ENCODE data around the gene KLHL22.
"Not testable (repeated sequence)": the region's sequence is repeated elsewhere in the genome, so short reads cannot be mapped to it uniquely, and the experiment has no call there.

KLHL22 gene

GRCh38 chr22:20504293-20504922 is 8.8 kb upstream of the KLHL22 start:
- DNase-seq (ENCODE audit: low read depth): not testable (repeated sequence)

GRCh38 chr22:20503816-20504215 is 8.2 kb upstream of the KLHL22 start:
- DNase-seq (ENCODE audit: low read depth): no peak

- DNase-seq (ENCODE audit: low read depth): no peak
These were observed 4.2 kb upstream of the KLHL22 start for GRCh38 chr22:20499769-20500168.

- no peak for DNase-seq (ENCODE audit: low read depth)
These were observed 3.3 kb upstream of the KLHL22 start for GRCh38 chr22:20498913-20499312.

GRCh38 chr22:20497426-20497825 is 1.8 kb upstream of the KLHL22 start:
- no peak for DNase-seq (ENCODE audit: low read depth)

- DNase-seq (ENCODE audit: low read depth): peak; percentile 90
These were observed 476 bp upstream of the KLHL22 start for GRCh38 chr22:20495861-20496681.

- no peak for DNase-seq (ENCODE audit: low read depth)
These were observed 4.2 kb downstream of the KLHL22 start for GRCh38 chr22:20491346-20491745.

GRCh38 chr22:20490941-20491307 is 4.7 kb downstream of the KLHL22 start:
- DNase-seq (ENCODE audit: low read depth): no peak

GRCh38 chr22:20490183-20490940 is 5.2 kb downstream of the KLHL22 start:
- no peak for DNase-seq (ENCODE audit: low read depth)

- no peak for DNase-seq (ENCODE audit: low read depth)
These were observed 6.6 kb downstream of the KLHL22 start for GRCh38 chr22:20488946-20489345.

GRCh38 chr22:20487715-20488114 is 7.9 kb downstream of the KLHL22 start:
- DNase-seq (ENCODE audit: low read depth): no peak

- DNase-seq (ENCODE audit: low read depth): no peak
These were observed 9.4 kb downstream of the KLHL22 start for GRCh38 chr22:20486229-20486628.

- no peak for DNase-seq (ENCODE audit: low read depth)
These were observed 10.5 kb downstream of the KLHL22 start for GRCh38 chr22:20484948-20485683.

GRCh38 chr22:20483771-20484170 is 11.8 kb downstream of the KLHL22 start:
- DNase-seq (ENCODE audit: low read depth): no peak

- DNase-seq (ENCODE audit: low read depth): not testable (repeated sequence)
These were observed 12.5 kb downstream of the KLHL22 start for GRCh38 chr22:20483143-20483506.

- DNase-seq (ENCODE audit: low read depth): no peak
These were observed 15.9 kb downstream of the KLHL22 start for GRCh38 chr22:20479612-20480196.

- DNase-seq (ENCODE audit: low read depth): not testable (repeated sequence)
These were observed 17.5 kb downstream of the KLHL22 start for GRCh38 chr22:20478059-20478458.

GRCh38 chr22:20475569-20475968 is 20.0 kb downstream of the KLHL22 start:
- not testable (repeated sequence) for DNase-seq (ENCODE audit: low read depth)

- DNase-seq (ENCODE audit: low read depth): no peak
These were observed 20.5 kb downstream of the KLHL22 start for GRCh38 chr22:20475115-20475436.

- DNase-seq (ENCODE audit: low read depth): no peak
These were observed 22.8 kb downstream of the KLHL22 start for GRCh38 chr22:20472629-20473442.
